Stimulated activated CD4-positive, alpha-beta T cell treated with anti-CD3 and anti-CD28 coated beads, Interleukin-4, amount 100 ng/mL, for 4 hours (primary cell): ENCODE measurements around the gene PPM1M.

ENCODE experiments used
- DNase-seq, 2 experiments: peaks; one replicate each; pipeline ENCODE4 v3.0.0-alpha.2; 2020

PPM1M gene, protein sequence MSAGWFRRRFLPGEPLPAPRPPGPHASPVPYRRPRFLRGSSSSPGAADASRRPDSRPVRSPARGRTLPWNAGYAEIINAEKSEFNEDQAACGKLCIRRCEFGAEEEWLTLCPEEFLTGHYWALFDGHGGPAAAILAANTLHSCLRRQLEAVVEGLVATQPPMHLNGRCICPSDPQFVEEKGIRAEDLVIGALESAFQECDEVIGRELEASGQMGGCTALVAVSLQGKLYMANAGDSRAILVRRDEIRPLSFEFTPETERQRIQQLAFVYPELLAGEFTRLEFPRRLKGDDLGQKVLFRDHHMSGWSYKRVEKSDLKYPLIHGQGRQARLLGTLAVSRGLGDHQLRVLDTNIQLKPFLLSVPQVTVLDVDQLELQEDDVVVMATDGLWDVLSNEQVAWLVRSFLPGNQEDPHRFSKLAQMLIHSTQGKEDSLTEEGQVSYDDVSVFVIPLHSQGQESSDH

GRCh38 chr3:52245322-52246263 lies at the start of gene PPM1M:
Gene PPM1M (plus strand): TSS chr3:52245759. CDS start chr3:52245825, 66 bp downstream.
- peak; percentile 37 to 50 for DNase-seq

DNA sequence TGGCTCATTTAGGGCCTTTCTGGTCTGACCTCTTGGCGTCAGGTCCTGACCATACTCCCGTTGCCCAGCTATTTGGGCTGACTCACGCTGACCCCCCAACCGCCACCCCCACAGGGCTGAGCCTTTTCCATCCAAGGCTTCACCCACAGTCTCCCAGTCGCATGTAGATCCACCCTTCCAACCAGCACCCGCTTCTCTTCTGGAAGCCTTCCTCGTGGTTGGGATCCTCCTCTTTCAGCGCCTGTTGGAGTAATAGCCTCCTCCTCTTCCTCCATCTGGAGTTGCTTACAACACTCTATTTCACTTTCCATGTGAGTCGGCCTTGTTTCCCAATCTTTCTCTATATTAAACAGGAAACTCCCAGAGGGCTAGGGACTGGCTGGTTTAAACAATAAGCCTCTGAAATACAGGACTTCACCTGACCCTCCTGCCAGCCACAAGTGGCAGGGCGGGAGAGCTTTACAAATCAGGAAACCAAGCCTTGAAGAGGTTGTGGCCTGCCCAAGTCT lies 49.7 kb upstream of the PPM1M start:
- no peak for DNase-seq

GRCh38 chr3:52196977-52197376 lies 48.6 kb upstream of the PPM1M start:
- DNase-seq = no peak

GRCh38 chr3:52197499-52197841 lies 48.1 kb upstream of the PPM1M start:
- no peak for DNase-seq

- DNase-seq = peak; percentile 92 to 96
These were observed 47.5 kb upstream of the PPM1M start, which contains the start of gene ALAS1 for GRCh38 chr3:52197842-52198625. Gene ALAS1 (plus strand): TSS chr3:52198160. CDS start chr3:52199242, 1,082 bp downstream.

- DNase-seq = no peak
These were observed 46.6 kb upstream of the PPM1M start for GRCh38 chr3:52198643-52199608.

DNA sequence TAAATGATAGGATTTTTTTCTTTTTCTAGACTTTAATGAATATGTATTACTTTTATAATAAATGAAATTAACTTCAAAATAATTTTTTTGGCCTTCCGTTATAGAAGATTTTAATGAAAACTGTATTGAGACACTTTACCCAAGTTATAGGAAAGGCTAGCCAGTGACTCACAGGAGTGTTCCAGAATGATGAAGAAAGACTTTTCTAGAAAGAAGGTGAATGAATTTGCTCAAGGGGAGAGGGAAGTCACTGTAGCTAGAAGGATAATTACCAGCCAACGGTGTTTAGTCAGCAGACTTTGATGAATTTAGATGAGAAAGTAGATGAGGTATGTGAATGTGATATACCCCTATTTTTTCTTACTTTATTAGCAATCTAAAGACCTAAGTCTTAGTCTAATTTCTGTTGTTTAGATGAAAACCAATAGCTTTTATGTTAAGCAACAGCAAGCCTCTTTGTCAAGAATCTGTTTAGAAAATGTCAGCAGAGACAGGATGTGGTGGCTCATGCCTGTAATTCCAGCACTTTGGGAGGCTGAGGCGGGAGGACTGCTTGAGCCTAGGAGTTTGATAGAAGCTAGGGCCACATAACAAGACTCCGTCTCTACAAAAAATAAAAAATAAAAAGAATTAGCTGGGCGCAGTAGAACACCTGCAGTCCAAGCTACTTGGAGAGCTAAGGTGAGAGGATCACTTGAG lies 44.4 kb upstream of the PPM1M start:
- DNase-seq = no peak

DNA sequence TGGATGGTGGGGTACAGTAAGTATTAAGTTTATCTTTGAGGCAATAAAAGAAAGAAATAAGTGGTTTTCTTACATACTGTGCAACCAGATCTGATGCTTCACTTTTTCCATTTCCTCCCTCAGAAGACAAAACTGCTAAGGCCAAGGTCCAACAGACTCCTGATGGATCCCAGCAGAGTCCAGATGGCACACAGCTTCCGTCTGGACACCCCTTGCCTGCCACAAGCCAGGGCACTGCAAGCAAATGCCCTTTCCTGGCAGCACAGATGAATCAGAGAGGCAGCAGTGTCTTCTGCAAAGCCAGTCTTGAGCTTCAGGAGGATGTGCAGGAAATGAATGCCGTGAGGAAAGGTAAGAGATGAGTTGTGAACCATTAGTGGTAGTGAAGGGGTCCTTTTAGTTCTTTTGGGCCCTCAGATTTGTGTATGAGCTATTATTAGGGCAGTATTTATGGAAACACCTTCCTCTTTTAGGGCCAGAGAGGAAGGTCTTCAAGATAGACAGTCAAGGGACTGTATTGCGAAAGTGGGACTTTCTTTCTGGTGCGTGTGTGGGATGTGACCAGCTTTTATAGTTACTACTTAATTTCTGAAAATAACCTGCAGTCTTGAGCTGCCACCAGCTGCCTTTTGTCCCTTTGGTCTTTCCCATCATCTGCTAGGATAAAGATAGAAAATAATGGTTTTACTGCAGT lies 43.0 kb upstream of the PPM1M start:
- no peak for DNase-seq

DNA sequence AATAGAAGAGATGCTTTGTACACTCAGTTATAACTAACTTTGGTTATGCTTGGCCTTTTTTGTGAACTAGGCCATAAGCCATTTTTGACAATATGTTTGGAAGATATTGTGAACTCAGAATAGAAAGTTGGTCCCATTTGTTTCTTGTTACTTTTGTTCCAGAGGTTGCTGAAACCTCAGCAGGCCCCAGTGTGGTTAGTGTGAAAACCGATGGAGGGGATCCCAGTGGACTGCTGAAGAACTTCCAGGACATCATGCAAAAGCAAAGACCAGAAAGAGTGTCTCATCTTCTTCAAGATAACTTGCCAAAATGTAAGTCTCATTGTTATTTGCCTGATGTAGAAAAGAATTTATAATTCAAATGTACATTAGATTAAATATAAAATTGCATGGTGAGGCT lies 41.9 kb upstream of the PPM1M start:
- no peak for DNase-seq

- DNase-seq = no peak
These were observed 41.1 kb upstream of the PPM1M start for GRCh38 chr3:52204337-52205073.

GRCh38 chr3:52205727-52206372 lies 39.7 kb upstream of the PPM1M start:
- no peak for DNase-seq

GRCh38 chr3:52208556-52208955 lies 37.0 kb upstream of the PPM1M start:
- DNase-seq = no peak

GRCh38 chr3:52210037-52210436 lies 35.5 kb upstream of the PPM1M start:
- no peak for DNase-seq

DNA sequence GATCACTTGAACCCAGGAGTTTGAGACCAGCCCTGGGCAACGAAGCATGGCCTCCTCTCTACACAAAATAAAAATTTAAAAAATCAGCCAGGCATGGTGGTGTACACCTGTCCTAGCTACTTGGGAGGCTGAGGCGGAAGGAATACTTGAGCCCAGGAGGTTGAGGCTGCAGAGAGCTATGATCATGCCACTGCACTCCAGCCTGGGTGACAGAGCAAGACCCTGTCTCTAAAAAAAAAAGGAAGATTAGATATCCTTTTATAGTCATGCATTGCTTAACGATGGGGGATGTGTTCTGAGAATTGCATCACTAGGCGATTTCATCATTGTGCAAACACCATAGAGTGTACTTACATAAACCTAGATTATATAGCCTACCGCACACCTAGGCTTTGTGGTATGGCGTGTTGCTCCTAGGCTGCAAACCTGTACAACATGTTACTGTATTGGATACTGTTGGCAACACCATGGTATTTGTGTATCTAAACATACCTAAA lies 35.0 kb upstream of the PPM1M start:
- DNase-seq = no peak

DNA sequence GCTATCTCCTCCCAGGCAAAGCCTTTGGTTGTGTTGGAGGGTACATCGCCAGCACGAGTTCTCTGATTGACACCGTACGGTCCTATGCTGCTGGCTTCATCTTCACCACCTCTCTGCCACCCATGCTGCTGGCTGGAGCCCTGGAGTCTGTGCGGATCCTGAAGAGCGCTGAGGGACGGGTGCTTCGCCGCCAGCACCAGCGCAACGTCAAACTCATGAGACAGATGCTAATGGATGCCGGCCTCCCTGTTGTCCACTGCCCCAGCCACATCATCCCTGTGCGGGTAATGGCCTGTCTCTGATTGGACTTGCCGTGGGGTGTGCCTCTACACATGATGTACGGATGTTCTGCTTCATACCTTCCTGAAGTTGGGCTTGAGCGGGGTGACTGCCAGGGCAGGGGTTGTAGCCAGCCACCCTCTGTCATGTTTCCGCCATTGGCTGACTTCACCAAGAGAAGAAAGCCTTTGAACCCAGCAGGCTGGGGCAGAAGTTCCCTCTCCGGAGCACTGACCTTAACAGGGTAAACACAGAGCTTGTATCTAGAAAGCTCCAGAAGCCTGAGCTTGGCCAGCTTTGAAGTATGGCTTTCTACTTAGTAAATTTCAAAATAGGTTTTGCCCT lies 34.2 kb upstream of the PPM1M start:
- DNase-seq = no peak

DNA sequence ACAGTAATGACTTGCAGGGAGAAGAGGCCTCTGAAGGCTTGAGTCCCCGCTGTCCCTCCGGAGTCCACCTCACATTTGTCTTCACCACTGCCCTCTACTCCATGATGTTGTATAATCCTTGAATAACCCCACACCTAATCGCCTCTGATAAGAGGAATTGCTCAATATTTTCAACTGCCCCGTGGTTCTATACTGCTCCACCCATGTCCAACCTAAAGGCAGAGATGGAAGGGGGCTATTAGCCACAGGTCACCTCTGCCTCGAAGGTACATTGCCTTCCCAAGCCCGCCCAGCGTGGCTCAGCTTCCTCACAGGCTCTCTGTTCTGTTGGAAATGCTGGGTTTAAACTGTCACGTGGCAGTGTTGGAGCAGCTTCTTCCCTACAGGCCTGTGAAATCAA lies 32.6 kb upstream of the PPM1M start:
- DNase-seq = no peak

GRCh38 chr3:52213901-52214300 lies 31.7 kb upstream of the PPM1M start:
- no peak for DNase-seq

DNA sequence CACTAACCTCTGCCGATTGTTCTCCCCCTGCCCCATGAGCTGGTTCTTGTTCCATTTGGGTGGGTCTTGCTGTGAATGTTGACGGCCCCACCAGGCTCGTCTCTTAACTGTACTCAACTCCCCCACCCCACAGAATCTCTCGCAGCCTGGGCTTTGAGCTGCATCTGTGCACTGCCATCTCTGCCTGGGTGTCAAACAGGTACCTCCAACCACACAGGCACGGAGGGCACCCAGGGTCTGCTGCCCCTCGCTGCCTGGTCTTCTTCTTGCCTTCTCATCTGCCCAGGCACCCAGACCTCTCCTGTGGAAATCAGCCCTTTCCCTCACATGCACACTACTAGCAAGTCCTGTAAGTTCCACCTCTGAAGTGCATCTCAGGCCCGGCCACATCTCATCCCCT lies 30.2 kb upstream of the PPM1M start:
- DNase-seq = no peak
